ENCODE measurements around the gene DNAAF5.

The DNAAF5 gene

DNA sequence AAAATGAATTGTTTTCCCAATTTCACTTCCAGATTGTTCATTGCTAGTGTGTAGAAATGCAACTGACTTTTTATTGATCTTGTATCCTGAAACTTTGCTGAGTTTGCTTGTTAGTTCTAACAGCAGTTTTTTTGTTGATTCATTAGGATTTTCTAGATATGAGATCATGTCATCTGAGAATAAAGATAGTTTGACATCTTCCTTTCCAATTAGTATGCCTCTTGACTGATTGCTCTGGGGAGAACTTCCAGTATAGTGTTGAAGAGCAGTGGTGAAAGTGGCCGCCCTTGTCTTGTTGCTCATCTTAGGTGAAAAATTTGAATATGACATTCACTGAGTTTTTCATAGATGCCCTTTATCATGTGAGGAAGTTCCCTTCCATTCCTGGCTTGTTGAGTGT, 93.8 kb downstream of the DNAAF5 start:
- DNase-seq: no peak

GRCh38 chr7:821688-822087, 95.2 kb downstream of the DNAAF5 start:
- DNase-seq: no peak

DNA sequence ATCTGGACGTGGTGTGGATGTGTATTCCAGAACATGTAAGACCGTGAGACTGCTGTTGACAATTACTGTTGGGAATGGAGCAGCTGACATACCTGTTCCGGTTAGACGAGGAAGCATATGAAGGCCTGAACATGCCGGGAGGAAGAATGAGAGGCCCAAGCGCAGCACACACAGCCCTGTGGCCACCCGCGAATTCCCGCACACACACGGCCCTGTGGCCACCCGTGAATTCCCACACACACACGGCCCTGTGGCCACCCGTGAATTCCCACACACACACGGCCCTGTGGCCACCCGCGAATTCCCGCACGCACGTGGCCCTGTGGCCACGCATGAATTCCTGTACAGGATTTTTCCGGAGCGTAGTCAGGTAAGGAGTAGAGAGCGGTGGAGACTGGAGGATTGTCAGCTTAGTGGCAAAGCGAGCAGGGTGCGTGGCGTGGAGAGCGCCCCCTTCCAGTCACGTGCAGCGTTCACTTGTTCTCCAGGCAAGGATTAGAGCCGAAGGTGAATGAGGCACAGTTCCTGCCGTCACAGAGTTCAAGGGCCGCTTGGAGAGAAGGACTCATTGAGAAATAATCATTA, 96.3 kb downstream of the DNAAF5 start:
- no peak for DNase-seq

GRCh38 chr7:823649-824048, 97.2 kb downstream of the DNAAF5 start:
- no peak for DNase-seq

DNA sequence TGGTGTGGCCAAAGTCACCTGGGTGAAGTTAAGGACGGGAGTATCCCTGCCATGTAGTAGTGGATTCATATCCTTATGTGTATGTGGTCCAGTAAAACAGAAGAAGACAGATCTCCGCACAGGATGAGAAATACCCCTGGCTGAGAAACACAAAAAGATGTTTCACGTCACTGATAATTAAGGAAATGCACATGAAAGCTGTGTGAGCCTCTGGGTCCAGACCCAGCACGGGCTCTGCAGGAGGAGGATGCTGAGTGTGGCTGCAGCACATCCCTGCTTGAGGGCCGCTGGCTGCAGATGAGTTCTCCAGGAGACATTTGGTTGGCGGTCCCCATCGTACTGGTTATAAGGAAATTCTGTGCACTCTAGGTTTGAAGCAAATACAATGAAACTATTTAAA, 97.6 kb downstream of the DNAAF5 start:
- DNase-seq: no peak

DNA sequence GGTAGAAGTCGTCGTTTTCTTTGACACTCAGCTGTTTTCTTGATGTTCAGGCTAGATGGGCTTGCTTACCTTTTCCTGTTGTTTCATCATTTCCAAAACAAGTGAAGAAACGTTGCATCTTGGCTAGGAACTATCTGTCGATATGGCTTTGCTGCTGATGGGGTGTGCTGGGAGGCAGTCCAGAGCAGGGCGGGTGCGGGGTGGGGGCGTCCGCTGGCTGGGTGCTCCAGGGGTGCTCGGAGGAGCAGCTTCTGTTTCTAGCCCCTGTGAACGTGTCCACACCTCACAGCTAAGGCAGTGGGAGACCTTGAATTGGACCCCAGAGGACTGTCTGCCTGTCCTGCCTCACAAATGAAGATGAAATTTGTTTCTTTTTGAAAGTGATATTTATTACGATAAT, 98.2 kb downstream of the DNAAF5 start:
- DNase-seq: no peak

- DNase-seq: no peak
Measured at GRCh38 chr7:825386-825785, 98.9 kb downstream of the DNAAF5 start.

DNA sequence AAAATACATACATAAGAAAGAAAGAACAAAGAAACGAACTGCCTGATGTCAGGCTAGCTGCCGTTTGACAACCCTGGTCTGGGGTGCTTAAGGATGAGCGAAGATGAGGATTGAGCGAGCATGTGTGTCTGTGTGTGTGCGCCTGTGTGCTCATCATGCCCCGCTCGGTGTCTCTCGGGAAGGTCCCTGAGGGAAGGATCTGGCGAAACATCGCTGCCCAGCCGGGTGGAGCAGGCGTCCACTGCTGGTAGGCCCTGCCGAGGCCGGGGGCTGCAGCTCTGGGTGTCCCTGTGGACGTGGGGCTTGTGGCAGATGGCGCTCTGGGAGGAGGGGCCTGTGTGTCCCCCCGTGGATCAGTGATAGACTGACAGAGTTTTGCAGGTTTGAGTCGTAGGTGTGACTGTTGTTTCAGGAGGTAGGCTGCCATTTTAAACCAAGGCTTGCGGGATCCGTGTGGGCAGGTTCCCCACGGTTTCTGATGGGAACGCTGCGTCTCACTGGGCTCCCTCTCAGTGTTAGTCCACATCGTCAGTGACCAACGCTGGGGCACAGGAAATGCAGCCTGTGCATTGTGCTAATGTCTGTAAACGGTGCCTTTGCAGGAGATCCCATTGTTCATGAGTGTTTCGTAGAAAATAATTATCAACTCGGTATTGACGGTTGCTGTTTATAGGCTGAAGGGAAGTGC, 99.9 kb downstream of the DNAAF5 start:
- no peak for DNase-seq

- no peak for DNase-seq
Measured at GRCh38 chr7:828793-829561, 102.5 kb downstream of the DNAAF5 start.

DNA sequence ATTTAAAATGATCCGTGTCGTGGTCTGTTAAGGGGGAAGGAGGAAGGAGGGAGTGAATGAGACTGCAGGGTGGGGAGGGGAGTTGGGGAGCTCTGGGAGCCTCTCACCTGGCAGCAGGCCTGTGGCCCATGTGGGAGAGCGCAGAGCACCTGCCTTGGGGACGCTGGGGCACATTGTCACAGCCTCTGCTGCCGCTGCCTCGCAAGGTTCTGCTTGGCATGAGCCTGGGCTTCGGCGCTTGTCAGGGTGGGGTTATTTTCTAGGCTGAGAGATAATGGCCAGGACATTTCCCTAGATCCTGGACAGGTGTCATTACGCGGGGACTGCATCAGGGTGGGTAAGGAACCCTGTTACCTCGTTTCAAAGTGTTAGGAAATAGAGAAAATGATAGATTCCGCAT, 103.6 kb downstream of the DNAAF5 start:
- no peak for DNase-seq

DNA sequence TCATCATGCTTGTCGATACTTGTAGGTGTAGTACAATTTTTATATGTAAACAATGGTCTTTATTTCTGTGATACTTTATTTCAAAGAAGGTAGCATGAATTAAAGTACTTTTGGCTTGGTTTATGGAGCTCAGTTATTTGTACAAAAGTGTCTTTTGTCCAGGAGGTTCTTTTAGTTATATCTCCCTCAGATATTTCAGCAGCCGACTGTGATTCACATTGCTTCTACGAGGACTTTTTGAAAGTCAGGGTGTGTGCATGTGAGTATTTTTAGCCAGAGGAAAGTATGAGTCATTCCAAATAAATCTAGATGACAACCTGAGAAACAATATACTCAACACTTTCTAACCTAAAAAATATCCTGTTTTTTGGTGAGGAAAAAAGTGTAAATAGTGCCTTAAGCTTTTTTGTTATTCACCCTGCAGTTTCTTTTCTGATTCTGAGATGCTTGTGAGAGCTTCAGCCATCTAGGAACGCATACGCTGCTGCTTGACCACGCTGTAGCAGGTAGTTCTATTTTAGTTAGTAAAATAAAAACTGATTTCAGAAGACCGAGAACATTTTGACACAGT, 105.2 kb downstream of the DNAAF5 start:
- no peak for DNase-seq

DNA sequence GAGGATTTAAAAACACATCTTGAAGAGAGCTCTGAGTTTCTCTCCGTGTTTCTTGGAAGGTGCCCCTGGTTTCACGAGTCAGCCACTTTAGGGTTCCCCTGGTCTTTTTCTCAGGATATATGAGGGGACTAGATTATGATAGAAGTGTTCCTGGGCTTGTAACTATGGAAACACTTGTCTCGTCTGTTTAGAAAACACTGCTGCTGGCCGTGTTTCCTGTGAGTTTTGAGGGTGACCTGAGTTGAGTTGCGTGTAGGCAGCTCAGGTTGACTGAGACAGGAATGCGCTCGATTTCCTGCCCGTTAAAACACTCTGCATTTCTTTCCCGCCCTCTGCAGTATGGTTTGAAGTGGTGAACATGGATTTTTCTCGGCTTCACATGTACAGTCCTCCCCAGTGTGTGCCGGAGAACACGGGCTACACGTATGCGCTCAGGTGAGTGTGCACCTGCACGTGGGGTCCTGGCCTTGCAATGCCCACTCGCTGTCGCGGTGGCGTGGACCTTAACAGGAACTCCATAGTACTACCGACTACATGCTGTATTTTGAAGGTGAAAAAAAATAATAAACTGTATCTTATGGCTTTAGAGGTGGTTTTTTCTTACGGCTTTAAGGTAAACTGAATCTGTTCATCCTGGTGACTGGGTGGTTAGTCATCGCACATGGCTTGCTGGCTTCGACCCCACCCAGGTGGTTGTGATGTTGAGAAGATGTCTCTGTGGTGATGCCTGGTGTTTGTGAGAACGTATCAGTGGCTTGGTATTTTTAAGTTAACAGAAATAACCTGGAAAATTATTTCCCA, 105.9 kb downstream of the DNAAF5 start, which contains the start of gene SUN1:
TSS of gene SUN1 (plus strand) at position 310 of the 801 bp plus-strand sequence. CDS start at position 359, 49 bp downstream.
- DNase-seq: no peak

DNA sequence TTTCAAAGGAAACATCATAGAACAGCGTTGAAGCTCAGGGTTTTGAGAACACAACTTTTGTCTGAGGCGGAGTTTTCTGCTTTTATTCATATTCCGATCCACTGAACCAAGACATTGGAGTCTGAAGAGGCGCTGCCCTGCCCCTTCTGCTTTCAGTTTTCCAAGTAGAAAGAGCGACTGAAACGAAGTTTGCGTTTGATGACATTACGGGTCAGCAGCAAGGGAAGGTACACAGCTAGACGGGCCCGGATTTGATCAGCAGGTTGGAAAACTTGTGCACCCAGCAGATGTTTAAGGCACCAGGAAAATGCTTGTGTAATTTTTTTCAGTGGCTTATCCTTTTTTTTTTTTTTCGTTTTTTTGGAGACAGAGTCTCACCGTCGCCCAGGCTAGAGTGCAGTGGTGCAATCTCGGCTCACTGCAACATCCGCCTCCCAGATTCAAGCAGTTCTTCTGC, 106.5 kb downstream of the DNAAF5 start:
- no peak for DNase-seq

DNA sequence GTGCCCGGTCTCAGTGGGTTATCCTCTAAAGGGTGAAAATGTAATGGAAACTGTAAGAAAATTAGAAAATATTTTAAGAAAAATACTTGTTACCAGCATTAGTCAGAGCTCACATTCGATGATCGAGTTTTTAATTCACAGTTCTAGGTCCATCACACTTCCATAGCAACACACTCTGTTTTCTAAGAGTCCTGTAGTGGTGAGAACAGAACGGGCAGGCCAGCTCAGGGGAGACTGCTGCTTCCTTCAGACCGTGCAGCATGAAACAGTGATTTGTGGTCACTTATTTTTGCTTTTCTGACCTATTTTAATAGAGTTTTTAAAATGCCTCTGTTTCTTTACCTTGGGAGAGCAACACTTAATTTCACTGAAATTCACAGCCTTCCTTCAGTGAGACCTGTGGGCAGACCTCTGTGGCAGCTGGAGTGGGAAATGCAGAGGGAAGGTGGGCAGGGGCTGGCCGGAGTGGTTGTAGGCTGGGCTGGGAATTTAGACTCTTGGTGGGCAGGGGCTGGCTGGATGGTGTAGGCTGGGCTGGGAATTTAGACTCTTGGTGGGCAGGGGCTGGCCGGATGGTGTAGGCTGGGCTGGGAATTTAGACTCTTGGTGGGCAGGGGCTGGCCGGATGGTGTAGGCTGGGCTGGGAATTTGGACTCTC, 107.2 kb downstream of the DNAAF5 start:
- DNase-seq: no peak

- no peak for DNase-seq
Measured at GRCh38 chr7:834277-834676, 107.8 kb downstream of the DNAAF5 start.

- no peak for DNase-seq
Measured at GRCh38 chr7:835021-835420, 108.5 kb downstream of the DNAAF5 start.

DNA sequence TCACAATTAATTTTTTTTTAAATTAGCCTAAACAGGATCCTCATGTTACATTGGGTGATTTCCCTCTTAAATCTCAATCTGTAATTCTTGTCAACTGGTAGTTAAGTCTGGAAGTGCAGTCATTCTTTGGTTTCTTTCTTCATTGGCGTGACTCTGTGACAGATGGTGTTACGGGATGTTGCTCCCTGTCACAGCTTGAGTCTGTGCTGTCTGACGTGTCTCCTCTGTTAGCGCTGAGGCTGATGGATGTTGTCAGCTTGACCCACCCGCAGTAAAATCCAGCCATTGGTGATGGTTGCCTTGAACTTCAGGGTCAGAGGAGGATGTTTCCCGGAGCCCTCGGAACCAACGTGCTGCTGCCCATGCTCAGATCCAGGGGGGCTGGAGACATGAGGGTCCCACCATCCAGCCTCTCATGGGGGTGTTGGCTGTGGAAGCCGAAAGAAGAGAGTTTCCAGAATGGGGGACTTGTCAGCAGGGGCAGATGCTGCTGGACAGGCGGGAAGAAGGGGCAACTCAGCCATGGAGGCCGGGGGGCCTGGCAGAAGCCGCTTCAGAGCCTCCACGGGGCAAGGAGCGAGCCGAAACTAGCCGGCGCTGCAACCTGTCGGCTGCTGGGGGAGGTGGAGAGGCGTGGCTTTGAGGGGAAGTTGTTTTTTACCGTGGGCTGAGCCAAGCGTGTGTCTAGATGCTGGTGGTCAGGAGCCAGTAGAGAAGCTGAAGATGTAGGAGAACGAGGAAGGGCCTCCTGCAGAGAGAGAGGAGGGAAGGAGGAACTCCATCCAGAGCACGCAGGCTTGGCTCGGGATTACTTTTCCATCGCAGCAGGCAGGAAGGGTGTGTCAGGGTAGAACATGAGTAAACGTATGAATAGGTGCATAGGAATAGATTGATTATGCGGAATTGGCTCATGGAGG, 109.2 kb downstream of the DNAAF5 start:
- DNase-seq: no peak

All from cortex of kidney (tissue), 1 donor.